Measurements from ENCODE around the gene NAALAD2. TPM values are rescaled to one million over a fixed set of nuclear protein-coding genes. Genes with fewer than 3 reads are reported as not detected.

Gene NAALAD2
- total RNA-seq, 2 experiments from 2014 or later, result not detected

Other genes starting within 250 kb of the NAALAD2 start
- not detected for gene TRIM49D1, start 212.4 kb upstream of the NAALAD2 start, total RNA-seq
- not detected for gene TRIM49D2, start 210.6 kb upstream of the NAALAD2 start, total RNA-seq
- not detected for gene TRIM64, start 168.6 kb upstream of the NAALAD2 start, total RNA-seq
- gene TRIM49C, start 103.6 kb upstream of the NAALAD2 start, total RNA-seq, result not detected
- not detected for gene UBTFL1, start 48.7 kb upstream of the NAALAD2 start, total RNA-seq
- 10 to 100 TPM; 64.6 to 65.9 TPM for gene CHORDC1, start 88.4 kb downstream of the NAALAD2 start, total RNA-seq

All from CD4-positive, alpha-beta T cell (primary cell).